SIG-M5 (cell line): ENCODE measurements around the gene STMND1.
"Not testable (repeated sequence)": the region's sequence is repeated elsewhere in the genome, so short reads cannot be mapped to it uniquely, and the experiment has no call there.

Experiments used
- DNase-seq: peaks from one replicate; lab custom pipeline; 2025; lab: John Stamatoyannopoulos, UW

Gene STMND1

GRCh38 chr6:17101422-17102257 is at the start of gene STMND1:
STMND1 (plus strand) TSS chr6:17102050; CDS start chr6:17102258, 208 bp downstream.
- no peak for DNase-seq

GRCh38 chr6:17054647-17055046 is 47.2 kb upstream of the STMND1 start:
- no peak for DNase-seq

DNA sequence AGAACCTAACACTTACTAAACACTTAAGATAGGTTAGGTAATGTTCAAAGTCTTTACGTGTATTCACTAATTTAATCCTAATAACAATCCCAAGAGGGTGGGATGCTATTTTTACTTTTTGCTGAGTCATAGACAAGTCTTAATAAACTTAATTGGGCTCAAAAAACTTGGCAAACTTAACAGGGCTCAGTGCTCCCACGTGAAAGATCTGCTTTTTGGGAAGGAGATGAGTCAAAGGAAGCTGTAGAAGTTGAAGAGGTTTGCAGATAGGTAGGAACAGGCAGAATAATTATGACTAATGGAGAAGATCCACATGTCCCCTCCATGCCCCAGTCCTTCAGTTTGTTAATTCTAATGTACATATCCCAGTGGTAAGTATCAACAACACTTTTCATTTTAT is 44.5 kb upstream of the STMND1 start:
- DNase-seq: no peak

- DNase-seq: no peak
Measured at GRCh38 chr6:17058550-17058949, 43.3 kb upstream of the STMND1 start.

DNA sequence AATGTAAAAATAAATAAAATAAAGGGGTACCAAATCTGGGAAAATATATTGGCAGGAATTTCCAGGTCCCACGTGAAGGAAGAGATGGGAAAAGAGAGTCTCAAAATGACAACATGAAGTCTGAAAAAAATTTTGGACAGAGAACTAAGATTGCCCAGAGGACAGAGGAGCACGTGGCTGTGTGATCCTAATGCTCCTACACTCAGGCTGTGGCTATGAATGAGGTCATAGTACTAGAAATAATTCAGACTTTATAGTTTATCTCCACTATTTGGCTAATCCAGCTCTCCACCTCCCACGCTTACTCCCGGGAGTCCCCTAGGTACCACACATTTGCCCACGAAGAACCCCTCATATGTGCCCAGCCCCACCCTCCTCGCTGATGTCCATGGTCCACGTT is 42.8 kb upstream of the STMND1 start:
- no peak for DNase-seq

GRCh38 chr6:17059850-17060249 is 42.0 kb upstream of the STMND1 start:
- no peak for DNase-seq

GRCh38 chr6:17061097-17061496 is 40.8 kb upstream of the STMND1 start:
- no peak for DNase-seq

- no peak for DNase-seq
Measured at GRCh38 chr6:17062871-17063440, 38.9 kb upstream of the STMND1 start.

DNA sequence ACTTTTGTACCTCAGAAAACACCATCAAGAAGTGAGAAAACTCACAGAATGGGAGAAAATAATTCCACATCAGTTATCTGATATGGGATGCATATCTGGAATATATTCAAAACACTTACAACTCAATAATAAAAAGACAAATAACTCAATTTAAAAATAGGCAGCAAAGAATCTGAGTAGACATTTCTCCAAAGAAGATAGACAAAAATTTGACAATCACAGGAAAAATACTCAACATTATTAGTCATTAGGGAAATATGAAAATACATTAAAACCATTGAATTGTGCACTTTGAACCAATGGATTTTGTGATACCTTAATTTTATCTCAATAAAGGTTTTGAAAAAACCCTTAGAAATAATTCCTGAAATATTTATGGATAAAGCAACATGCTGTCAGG is 36.9 kb upstream of the STMND1 start:
- no peak for DNase-seq

DNA sequence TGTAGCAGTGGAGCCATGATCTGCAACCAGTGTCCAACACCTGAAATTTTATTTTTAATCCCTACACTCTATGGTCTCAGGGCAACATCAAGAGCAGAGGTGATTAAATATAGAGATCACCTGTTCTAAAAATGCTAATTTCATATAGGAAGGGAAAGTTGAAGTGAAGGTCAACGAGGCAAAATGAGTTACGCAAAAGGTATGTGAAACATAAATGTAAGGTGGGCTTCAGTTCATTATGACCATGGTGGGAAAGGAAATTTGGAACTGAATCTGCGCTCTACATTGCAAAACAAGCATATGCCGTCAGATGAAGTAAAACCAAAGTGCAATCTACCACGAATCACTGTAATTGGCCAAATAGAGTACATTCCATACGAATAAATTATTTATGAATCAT is 35.2 kb upstream of the STMND1 start:
- DNase-seq: no peak

DNA sequence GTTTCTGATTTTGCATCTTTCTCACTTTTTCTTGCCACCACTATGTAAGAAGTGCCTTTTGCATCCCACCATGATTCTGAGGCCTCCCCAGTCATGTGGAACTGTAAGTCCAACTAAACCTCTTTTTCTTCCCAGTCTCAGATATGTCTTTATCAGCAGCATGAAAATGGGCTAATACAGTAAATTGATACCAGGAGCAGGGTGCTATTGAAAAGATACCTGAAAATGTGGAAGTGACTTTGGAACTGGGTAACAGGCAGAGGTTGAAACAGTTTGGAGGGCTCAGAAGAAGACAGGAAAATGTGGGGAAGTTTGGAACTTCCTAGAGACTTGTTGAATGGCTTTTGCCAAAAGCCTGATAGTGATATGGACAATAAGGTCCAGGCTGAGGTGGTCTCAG is 32.9 kb upstream of the STMND1 start:
- DNase-seq: not testable (repeated sequence)

- DNase-seq: not testable (repeated sequence)
Measured at GRCh38 chr6:17070400-17070799, 31.4 kb upstream of the STMND1 start.

GRCh38 chr6:17073596-17073995 is 28.3 kb upstream of the STMND1 start:
- DNase-seq: not testable (repeated sequence)

DNA sequence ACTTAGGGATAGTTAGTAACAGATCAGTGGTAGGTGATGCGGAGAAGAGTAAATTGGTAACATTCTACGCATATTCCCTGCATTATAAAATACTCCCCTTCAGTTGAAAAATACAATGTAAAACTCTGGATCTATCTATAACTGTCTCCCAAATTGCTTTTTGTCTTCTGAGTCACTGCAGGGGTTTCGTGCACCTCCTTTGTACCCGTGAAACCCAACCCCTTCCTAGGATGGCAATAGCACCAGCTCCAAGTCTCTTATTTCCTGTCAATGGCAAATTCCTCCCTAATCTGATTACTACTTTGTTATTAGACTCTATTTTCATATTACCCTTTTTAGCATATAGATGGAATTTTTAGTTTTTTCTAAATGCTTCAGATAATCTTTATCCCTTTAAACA is 20.6 kb upstream of the STMND1 start:
- no peak for DNase-seq

- no peak for DNase-seq
Measured at GRCh38 chr6:17081860-17082508, 19.9 kb upstream of the STMND1 start.

DNA sequence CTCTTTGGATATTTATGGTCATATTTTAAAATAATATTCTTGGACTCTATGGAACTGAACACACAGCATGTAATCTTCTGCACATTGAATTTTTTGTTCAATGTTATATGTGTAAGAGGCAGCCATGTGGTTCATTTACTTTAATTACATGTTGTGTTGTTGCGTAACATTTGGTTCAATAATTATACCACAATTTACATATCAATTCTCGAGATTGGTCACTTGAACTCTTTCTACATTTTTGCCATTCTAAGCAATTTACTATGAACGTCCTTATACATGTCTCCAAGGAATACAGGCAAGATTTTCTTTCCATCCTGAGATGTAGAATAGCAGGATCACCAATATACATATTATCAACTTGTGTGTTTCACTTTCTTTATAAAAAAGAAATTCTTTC is 18.5 kb upstream of the STMND1 start:
- no peak for DNase-seq

DNA sequence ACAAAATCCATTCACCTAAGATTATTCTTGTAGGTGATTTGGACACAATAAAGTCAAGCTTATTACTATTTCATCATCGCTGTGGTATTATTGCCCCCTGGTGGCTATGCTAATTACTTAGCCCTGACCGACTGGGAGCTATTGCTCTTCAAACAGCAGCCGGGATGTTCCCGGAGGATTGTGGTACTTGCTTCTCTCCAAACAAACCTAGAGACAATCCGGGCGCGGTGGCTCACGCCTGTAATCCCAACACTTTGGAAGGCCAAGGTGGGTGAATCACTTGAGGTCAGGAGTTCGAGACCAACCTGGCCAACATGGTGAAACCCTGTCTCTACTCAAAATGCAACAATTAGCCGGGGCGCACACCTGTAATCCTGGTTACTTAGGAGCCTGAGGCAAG is 15.4 kb upstream of the STMND1 start:
- no peak for DNase-seq

- no peak for DNase-seq
Measured at GRCh38 chr6:17088091-17088611, 13.7 kb upstream of the STMND1 start.

DNA sequence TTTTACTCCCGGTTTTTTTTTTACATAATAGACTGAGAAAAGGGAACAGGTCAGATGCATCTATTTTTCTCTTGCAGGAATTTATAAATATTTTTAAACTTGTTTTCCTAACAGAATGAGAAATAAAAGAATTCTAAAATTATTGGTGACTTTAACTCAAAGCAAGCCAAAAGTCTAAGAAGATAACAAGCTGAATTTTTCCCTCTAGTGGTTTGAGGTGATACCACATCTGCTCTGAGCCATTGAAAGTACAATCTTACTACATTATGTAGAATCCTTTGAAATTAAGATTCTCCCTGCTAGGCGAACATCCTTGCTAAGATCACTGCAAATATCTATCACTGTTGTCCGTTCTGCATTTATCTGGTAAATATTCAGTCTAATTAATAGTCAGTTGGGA is 10.7 kb upstream of the STMND1 start:
- no peak for DNase-seq

- DNase-seq: no peak
Measured at GRCh38 chr6:17093686-17094085, 8.2 kb upstream of the STMND1 start.

GRCh38 chr6:17096096-17096495 is 5.8 kb upstream of the STMND1 start:
- DNase-seq: no peak

GRCh38 chr6:17096652-17097051 is 5.2 kb upstream of the STMND1 start:
- no peak for DNase-seq

DNA sequence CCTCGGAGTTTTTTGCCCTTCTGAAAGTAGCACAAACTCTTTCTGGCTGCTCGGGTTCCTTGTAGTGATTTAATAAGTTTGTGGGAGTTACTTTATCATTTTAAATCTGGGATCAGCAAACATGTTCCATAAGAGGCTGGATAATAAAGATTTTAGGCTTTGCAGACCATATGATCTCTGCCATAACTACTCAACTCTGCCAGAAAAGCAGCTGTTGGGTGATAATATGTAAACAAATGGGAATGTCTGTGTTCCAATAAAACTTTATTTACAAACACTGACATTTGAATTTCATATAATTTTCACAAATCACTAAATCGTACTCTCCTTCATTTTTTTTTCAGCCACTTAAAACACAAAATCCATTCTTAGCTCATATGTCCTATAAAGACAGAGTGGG is 3.9 kb upstream of the STMND1 start:
- DNase-seq: no peak
